Endodermal cell (in vitro differentiated cells): ENCODE measurements around the gene ASZ1. TPM values are rescaled to one million over a fixed set of nuclear protein-coding genes. Genes with fewer than 3 reads are reported as not detected.

ENCODE experiments used
- DNase-seq: peaks from one replicate; pipeline ENCODE4 v3.0.0-alpha.2; 2017
- H3K27ac ChIP-seq: 2 replicates; pipeline ENCODE4 v1.5.1; 2013; ENCODE audit warnings: mild to moderate bottlenecking, low read depth, low read length, moderate library complexity
- H3K27me3 ChIP-seq: 2 replicates; pipeline ENCODE4 v1.6.1; 2013; ENCODE audit warnings: mild to moderate bottlenecking, low read length, moderate library complexity; ENCODE audit not compliant: insufficient read depth, control insufficient read depth, poor library complexity, severe bottlenecking
- H3K36me3 ChIP-seq: 2 replicates; pipeline ENCODE4 v1.7.0; 2013; ENCODE audit warnings: mild to moderate bottlenecking, low read length, moderate library complexity; ENCODE audit not compliant: control insufficient read depth, insufficient read depth
- H3K4me1 ChIP-seq: one replicate; pipeline ENCODE4 v1.7.0; 2013; ENCODE audit warnings: low read length; ENCODE audit not compliant: control insufficient read depth, insufficient read depth
- H3K4me3 ChIP-seq: 2 replicates; pipeline ENCODE4 v1.5.1; 2013; ENCODE audit warnings: mild to moderate bottlenecking, low read length, moderate library complexity
- H3K9ac ChIP-seq: 2 replicates; pipeline ENCODE4 v1.6.1; 2013; ENCODE audit warnings: mild to moderate bottlenecking, low read length, moderate library complexity; ENCODE audit not compliant: poor library complexity, severe bottlenecking; ENCODE audit errors: extremely low read depth
- H3K9me3 ChIP-seq: 2 replicates; pipeline ENCODE4 v1.6.1; 2013; ENCODE audit warnings: mild to moderate bottlenecking, low read length, moderate library complexity; ENCODE audit not compliant: control insufficient read depth
- H3K27ac Mint-ChIP-seq: 2 replicates; pipeline ENCODE4 v1.8.0; 2020; ENCODE audit warnings: mixed read lengths
- H3K27me3 Mint-ChIP-seq: 2 replicates; pipeline ENCODE4 v1.8.0; 2021; ENCODE audit warnings: mild to moderate bottlenecking, mixed read lengths; ENCODE audit not compliant: insufficient read depth
- H3K36me3 Mint-ChIP-seq: 2 replicates; pipeline ENCODE4 v1.8.0; 2020; ENCODE audit warnings: low read depth, mixed read lengths
- H3K4me1 Mint-ChIP-seq: 2 replicates; pipeline ENCODE4 v1.8.0; 2020; ENCODE audit warnings: mixed read lengths
- H3K4me3 Mint-ChIP-seq: 2 replicates; pipeline ENCODE4 v1.8.0; 2020; ENCODE audit warnings: mild to moderate bottlenecking, moderate library complexity, mixed read lengths
- H3K9me3 Mint-ChIP-seq: 2 replicates; pipeline ENCODE4 v1.8.0; 2020; ENCODE audit warnings: mild to moderate bottlenecking, mixed read lengths
- CTCF ChIP-seq: fragments of 200-600 bp; sonication (generic); conservative IDR thresholded peaks from 2 replicates; pipeline ENCODE4 v1.5.0; 2021; ENCODE audit warnings: antibody characterized with exemption, mild to moderate bottlenecking
- WGBS, 2 experiments: methylation state at CpG; one replicate each; pipeline versions ENCODE4 v1.1.5 to v1.1.7; 2013; ENCODE audit warnings: missing lambda C conversion rate in 2 of 2, mixed read lengths in 1 of 2; ENCODE audit not compliant: insufficient coverage in 1 of 2, insufficient read length in 1 of 2; 5-methylcytosine and 5-hydroxymethylcytosine counted together
- long read RNA-seq, 4 experiments: library from polyadenylated mRNA in 2 of 4; library from RNA in 1 of 4; library from capped mRNA in 1 of 4; stranded (forward) in 3 of 4; unstranded in 1 of 4; transcript quantifications; one replicate each; pipeline ENCODE4 v2.0.0, GENCODE V29; 2020 to 2021; ENCODE audit warnings: inconsistent platforms in 1 of 4
- polyA plus RNA-seq, 2 experiments: library from polyadenylated mRNA; stranded (reverse); fragments of 50-300 nt; gene quantifications; one replicate each; pipeline ENCODE4 v1.2.3, GENCODE V29; 2013
- total RNA-seq, 2 donors: library from RNA; stranded (reverse); fragmentation: NEBNext Ultra II Directional in 1 of 2; extraction: Animal tissue kit (Norgen Biotek cat#: 25700) in 1 of 2; gene quantifications; 2 replicates in 1 of 2; 3 replicates in 1 of 2; pipeline ENCODE4 v1.2.1, GENCODE V29; 2021

The ASZ1 gene, protein sequence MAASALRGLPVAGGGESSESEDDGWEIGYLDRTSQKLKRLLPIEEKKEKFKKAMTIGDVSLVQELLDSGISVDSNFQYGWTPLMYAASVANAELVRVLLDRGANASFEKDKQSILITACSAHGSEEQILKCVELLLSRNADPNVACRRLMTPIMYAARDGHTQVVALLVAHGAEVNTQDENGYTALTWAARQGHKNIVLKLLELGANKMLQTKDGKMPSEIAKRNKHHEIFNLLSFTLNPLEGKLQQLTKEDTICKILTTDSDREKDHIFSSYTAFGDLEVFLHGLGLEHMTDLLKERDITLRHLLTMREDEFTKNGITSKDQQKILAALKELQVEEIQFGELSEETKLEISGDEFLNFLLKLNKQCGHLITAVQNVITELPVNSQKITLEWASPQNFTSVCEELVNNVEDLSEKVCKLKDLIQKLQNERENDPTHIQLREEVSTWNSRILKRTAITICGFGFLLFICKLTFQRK
- not detected for total RNA-seq
- not detected for polyA plus RNA-seq (2013, experiment 1 of 2)
- not detected for polyA plus RNA-seq (2013, experiment 2 of 2)
- long read RNA-seq, experiment 1, result 0 reads
- long read RNA-seq, experiment 2, result 0 reads
- long read RNA-seq, experiment 3, result 0 reads
- long read RNA-seq, experiment 4, result 0 reads

- H3K4me1 Mint-ChIP-seq, result no peaks in the 10 kb centered on the region
- Histone ChIP-seq H3K27me3 (no peaks in the 10 kb centered on the region), H3K4me1 (no peaks in the 10 kb centered on the region), H3K4me3 (no peak within 1 kb of the TSS), H3K9ac (no peak within 1 kb of the TSS), H3K9me3 (no peaks in the 10 kb centered on the region), H3K27ac (no peak within 1 kb of the TSS), H3K36me3 (no peaks in the 10 kb centered on the region)
- H3K9me3 Mint-ChIP-seq, result no peaks in the 10 kb centered on the region
- peaks cover 4% of the 10 kb centered on the region for H3K27me3 Mint-ChIP-seq
- DNase-seq, result no peak
- WGBS, 2 experiments, result 94 to 96% methylated on average over 32 to 41 of the region's 41 CpGs
- H3K27ac Mint-ChIP-seq, result no peak within 1 kb of the TSS
- no peak within 1 kb of the TSS for H3K4me3 Mint-ChIP-seq
- H3K36me3 Mint-ChIP-seq, result no peaks in the 10 kb centered on the region
- TF ChIP-seq CTCF, result no peak
These were observed at the start of gene ASZ1 for GRCh38 chr7:117427258-117427701. ASZ1 (minus strand) TSS chr7:117427493; CDS start chr7:117427460, 33 bp downstream.

DNA sequence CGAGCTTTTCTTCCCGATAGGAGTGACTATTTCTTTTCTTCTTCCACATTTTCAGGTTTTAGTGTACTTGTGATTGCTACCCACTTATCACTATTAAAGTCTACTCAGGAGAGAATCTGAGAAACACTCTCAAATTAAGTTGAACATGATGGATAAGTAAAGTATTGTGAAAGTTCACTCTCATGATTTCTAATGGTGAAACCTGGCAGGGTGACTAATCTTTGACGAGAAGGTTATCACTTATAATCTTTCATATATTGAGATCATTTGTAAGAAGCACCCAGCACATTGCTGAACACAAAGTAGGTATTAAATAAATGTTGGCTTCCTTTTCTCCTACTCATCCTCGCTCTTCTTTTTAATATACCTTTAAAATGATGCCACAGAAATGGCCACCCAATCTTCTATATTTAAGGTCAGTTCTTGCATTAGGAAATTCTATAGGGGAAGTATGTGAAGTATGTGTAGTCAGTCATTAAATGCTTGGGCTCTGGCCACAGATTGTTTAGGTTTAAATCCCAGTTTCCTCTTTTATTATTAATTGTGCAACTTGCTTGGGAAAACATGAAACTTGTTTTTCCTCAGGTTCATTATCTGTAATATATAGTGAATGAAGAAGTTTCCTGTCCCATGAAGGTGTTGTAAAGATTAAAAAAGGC is 49.4 kb upstream of the ASZ1 start:
- H3K9me3 ChIP-seq, result no peaks in the 10 kb centered on the region
- H3K9ac ChIP-seq, result no peak overlapping the region
- H3K27ac ChIP-seq, result no peak overlapping the region
- H3K4me1 ChIP-seq, result no peaks in the 10 kb centered on the region
- H3K27me3 ChIP-seq, result peaks cover 54% of the 10 kb centered on the region
- 98% methylated on average over 3 of the region's 4 CpGs; no CpG with 5 or more reads in 1 of the 2 experiments for WGBS, 2 experiments
- Mint-ChIP-seq H3K4me1 (peaks cover 4% of the 10 kb centered on the region), H3K9me3 (no peaks in the 10 kb centered on the region), H3K4me3 (no peak overlapping the region), H3K27ac (no peak overlapping the region), H3K36me3 (no peaks in the 10 kb centered on the region), H3K27me3 (peaks cover 54% of the 10 kb centered on the region)
- no peak overlapping the region for H3K4me3 ChIP-seq
- no peak for DNase-seq
- no peak for TF ChIP-seq CTCF
- H3K36me3 ChIP-seq, result no peaks in the 10 kb centered on the region

DNA sequence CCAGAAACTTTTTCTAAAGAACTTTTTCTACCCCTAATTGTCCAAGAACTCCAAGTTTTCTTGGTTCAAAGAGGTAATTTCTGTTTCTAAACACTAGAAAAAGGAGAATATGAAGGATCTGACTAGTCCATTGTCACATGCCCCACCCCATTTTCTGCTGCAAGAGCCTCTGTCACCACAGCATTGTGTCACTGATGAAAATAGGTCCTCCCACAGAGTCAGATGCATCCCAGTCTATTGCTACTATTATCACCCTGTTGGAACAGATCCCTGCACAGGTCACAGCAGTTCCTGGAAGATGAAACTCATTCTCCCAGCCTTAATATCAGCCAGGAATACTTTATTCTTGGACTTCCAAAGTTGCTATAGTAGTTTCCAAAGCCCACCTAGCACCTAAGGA is 45.0 kb upstream of the ASZ1 start:
- no peak overlapping the region for H3K4me3 Mint-ChIP-seq
- Histone ChIP-seq H3K27ac (no peak overlapping the region), H3K27me3 (peaks cover 18% of the 10 kb centered on the region), H3K4me3 (no peak overlapping the region), H3K4me1 (no peaks in the 10 kb centered on the region), H3K36me3 (no peaks in the 10 kb centered on the region), H3K9ac (no peak overlapping the region), H3K9me3 (no peaks in the 10 kb centered on the region)
- peaks cover 16% of the 10 kb centered on the region for H3K27me3 Mint-ChIP-seq
- no peak overlapping the region for H3K27ac Mint-ChIP-seq
- no peaks in the 10 kb centered on the region for H3K9me3 Mint-ChIP-seq
- DNase-seq, result no peak
- no peaks in the 10 kb centered on the region for H3K4me1 Mint-ChIP-seq
- no peaks in the 10 kb centered on the region for H3K36me3 Mint-ChIP-seq
- no peak for TF ChIP-seq CTCF
